NCI-H2227 treated with DMSO at 0.1 percent for 48 hours (cell line): ENCODE results near the gene EPHB1.
"Not testable (repeated sequence)": the region's sequence is repeated elsewhere in the genome, so short reads cannot be mapped to it uniquely, and the experiment has no call there.

Source experiments
- DNase-seq: peaks from one replicate; lab custom pipeline; 2025; lab: John Stamatoyannopoulos, UW

Gene EPHB1

GRCh38 chr3:135050536-135050935, 255.5 kb downstream of the EPHB1 start:
- no peak for DNase-seq

GRCh38 chr3:135051409-135051973, 256.4 kb downstream of the EPHB1 start:
- DNase-seq: no peak

GRCh38 chr3:135055449-135055848, 260.4 kb downstream of the EPHB1 start:
- no peak for DNase-seq

- DNase-seq: no peak
Measured at GRCh38 chr3:135056084-135056730, 261.1 kb downstream of the EPHB1 start.

- DNase-seq: no peak
Measured at GRCh38 chr3:135056733-135057310, 261.8 kb downstream of the EPHB1 start.

- DNase-seq: no peak
Measured at GRCh38 chr3:135057996-135058395, 262.9 kb downstream of the EPHB1 start.

- DNase-seq: no peak
Measured at GRCh38 chr3:135059580-135059979, 264.5 kb downstream of the EPHB1 start.

GRCh38 chr3:135066844-135067727, 272.0 kb downstream of the EPHB1 start:
- not testable (repeated sequence) for DNase-seq

- DNase-seq: no peak
Measured at GRCh38 chr3:135068011-135068410, 273.0 kb downstream of the EPHB1 start.

- DNase-seq: no peak
Measured at GRCh38 chr3:135069406-135069805, 274.3 kb downstream of the EPHB1 start.

- no peak for DNase-seq
Measured at GRCh38 chr3:135071483-135071882, 276.4 kb downstream of the EPHB1 start.

GRCh38 chr3:135072431-135072830, 277.4 kb downstream of the EPHB1 start:
- DNase-seq: no peak

GRCh38 chr3:135075157-135075556, 280.1 kb downstream of the EPHB1 start:
- no peak for DNase-seq

GRCh38 chr3:135076341-135076740, 281.3 kb downstream of the EPHB1 start:
- no peak for DNase-seq

- DNase-seq: no peak
Measured at GRCh38 chr3:135077186-135077585, 282.1 kb downstream of the EPHB1 start.

- DNase-seq: no peak
Measured at GRCh38 chr3:135078283-135078682, 283.2 kb downstream of the EPHB1 start.

GRCh38 chr3:135079095-135079494, 284.0 kb downstream of the EPHB1 start:
- DNase-seq: no peak

GRCh38 chr3:135081451-135081850, 286.4 kb downstream of the EPHB1 start:
- no peak for DNase-seq

- no peak for DNase-seq
Measured at GRCh38 chr3:135081856-135082434, 286.9 kb downstream of the EPHB1 start.

GRCh38 chr3:135082706-135083105, 287.6 kb downstream of the EPHB1 start:
- no peak for DNase-seq

GRCh38 chr3:135083179-135083578, 288.1 kb downstream of the EPHB1 start:
- no peak for DNase-seq

GRCh38 chr3:135083756-135084155, 288.7 kb downstream of the EPHB1 start:
- DNase-seq: no peak
